GM21515 (cell line): ENCODE results near the gene CCDC177.
A peak's percentile ranks its signal among the peaks of the same experiment; 100 is the strongest.

ENCODE experiments used
- ATAC-seq: cut with Tn5 transposase; IDR thresholded peaks from one replicate; pipeline ENCODE4 v1.9.1; 2021; ENCODE audit not compliant: unreplicated experiment

The CCDC177 gene

DNA sequence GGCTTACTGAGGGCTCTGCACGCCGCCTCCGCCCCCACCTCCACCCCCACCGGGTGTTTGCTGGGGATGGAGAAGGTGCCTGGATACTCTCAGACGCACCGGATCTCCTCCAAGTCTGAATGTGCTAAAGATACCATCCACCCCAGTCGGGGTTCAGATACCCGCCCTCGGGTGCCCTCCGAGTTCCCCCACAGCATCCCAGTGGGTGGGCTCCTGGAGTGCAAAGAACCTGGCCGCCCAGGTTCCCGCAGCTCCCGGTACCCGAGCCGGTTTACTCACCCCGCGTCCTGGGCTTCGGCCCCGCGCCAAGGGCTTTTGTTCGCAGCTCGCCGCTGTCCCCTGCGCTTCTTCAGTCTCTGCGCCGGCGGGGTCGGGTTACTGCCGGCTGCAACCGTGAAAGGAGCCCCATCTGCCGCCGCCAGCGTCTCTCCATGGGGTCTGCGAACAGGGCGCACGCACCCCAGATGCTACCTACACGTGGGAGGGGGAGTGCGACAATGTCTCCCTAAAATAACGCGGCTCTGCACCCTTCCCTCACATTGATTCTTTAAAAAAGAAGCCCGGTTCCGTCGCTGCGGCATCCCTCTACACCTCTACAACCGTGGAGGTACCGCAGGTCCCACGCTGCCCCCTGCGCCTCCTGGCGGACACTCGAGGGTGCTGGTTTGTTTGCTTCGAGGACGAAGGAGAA is at the start of gene CCDC177:
TSS of gene CCDC177 (minus strand) at position 609 of the 691 bp plus-strand sequence. CDS start 1,249 bp downstream, outside the sequence.
- no peak for ATAC-seq

DNA sequence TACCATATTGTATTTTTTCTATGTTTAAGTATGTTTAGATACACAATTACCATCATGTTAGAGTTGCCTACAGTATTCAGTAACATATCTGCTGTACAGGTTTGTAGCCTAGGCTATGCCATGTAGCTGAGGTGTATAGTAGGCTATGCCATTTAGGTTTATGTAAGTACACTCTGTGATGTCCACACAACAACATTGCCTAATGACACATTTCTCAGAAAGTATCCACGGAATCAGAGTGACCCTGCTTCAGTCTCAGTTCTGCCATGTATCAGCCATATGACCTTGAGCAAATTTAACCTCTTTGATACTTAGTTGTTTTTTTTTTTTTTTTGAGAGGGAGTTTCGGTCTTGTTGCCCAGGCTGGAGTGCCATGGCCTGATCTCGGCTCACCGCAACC is 49.5 kb upstream of the CCDC177 start:
- ATAC-seq, result no peak

DNA sequence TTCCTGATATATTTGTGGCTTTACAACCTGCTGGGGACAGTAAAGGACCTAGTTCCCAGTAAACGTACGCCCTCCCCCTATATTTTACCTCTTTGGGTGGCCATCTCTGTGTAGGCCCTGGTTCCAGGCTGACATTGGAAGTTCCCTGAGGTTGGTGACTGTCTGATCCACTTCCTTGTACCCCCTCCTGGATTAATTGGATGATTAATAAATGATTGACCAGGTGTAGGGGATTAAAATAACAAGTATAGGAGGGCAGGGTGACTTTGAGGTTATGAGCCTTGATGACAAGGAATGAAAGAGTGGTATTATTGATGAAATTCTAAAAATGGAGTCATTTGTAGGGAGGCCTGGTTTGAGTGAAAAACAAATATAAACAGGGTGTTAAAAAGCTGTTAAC is 46.3 kb upstream of the CCDC177 start:
- no peak for ATAC-seq

DNA sequence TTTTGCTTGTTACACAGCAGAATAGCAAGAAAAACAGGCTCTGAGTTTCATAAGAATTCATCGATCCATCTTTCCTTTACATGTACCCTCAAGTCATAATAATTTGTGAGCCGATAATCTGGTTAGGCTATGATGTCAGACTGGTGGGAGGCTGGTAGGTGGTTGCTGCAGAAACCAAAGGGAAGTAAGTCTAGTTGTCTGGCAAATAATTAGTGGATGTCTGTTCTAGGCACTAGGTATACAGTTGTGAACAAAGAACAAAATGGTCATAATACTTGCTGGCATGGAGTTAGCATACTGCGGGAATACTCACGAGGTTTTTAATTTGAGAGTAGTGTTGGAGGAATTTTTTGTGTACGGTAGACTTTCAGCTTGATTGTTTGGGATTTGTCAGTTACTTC is 45.5 kb upstream of the CCDC177 start:
- ATAC-seq, result no peak

DNA sequence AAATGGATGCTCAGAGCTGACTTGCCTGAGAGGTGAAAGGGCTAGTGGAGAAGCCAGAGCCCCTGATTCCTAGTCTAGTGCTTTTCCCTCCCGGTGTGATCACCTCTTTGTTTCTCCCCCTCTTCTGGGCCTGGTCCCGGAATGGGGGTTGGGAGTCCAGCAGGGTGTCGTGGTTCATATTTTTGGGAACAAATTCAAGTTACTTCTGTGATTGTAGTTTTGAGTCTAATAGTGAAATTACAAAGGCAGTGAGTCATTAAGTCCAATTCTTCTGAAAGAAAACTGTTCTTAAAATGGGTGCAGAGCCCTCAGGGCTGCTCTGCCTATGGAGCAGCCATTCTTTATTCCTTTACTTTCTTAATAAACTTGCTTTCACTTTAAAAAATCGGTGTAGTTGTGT is 44.3 kb upstream of the CCDC177 start:
- no peak for ATAC-seq

DNA sequence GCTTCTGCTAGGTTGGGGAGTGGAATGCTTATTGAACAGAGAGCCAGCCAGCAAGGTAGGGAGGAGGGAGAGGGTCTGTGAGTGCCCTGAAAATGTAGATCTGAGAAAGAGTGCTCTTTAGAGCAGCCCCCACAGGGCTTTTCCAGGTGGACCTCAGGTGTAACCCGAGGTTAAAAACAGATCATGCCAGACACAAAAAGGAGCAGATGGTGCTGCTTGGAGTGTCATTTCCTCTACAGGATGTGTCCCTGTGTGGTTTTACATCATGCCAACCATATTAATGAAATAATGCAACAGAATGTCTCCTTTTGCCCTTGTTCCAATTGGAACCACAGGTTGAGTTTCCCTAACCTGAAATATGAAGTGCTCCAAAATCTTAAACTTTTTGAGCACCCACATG is 43.1 kb upstream of the CCDC177 start:
- ATAC-seq, result no peak

DNA sequence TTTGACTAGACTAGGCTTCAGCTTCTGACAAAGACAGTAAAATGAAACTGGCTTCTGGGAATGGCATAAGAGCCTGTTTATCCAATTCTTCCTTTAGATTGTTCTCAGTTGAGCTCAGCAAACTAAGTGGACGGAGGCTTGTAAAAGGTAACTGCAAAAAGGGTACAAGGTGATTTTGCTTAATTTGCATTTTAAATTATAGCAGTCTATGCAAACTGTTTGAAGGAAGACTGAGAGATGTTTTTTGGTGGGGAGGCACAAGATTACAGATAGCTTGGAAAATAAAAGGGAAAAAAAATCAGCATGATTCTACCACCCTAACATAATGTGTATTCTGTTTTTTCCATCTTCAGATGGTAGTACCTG is 41.7 kb upstream of the CCDC177 start:
- no peak for ATAC-seq

DNA sequence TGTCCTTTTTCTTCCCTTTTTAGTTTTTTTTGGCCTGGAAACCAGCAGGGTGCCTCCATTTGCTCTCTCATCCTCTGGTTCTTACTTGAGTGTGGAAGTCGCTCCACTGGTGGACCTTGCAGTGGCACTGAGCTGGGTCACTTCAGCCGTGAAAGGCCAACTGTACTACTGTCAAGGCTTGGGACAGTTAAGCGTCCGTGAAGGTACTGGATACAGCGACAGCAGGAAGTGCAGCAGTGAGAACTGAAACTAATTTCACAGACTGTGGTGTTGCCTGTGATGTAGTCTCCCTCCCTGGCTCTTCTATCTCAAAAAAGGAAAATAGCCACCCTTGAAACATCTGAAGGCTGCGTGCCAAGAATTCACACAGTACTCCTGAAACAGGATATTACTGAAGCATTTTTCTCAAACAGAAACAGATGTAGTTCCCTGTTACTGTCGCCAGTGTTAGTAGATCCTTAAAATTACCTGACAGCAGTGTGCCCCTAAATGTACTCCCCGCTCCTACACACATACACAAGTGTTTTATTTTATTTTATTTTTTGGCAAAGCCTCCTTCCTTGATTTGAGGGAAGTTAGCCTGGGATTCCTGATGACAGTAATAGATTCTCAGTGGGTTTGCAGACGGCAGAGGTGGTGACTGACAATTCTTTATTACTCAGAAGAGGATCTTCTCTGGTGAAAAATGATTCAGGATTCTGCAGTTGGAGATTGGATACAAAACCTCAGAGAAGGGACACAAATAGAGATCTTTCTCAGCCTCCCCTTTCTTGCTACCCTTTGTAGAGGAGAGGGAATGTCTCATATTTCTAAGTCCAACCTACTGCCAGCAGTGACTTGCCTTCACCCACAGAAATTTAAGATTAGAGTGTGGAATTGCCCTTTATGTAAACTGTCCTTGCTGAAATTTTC is 41.1 kb upstream of the CCDC177 start:
- ATAC-seq, result peak; percentile 52

DNA sequence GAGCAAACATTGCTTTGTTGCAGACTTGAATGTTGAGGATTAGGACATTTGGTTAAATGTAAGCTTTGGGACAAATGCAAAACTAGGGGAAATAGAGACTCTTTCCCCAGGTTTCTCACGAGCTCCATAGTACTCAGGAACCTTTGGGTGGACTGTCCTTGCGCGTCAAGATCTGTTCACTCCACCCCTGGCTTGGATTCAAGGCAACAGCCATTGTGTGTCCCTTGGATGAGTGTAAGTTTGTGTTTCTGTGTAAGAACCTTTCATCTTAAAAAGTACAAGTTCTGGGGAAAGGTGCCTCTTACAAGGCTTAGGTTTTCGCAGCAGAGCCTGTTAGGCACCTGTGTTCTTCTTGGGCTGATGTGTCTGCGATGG is 40.4 kb upstream of the CCDC177 start:
- peak; percentile 2 for ATAC-seq

DNA sequence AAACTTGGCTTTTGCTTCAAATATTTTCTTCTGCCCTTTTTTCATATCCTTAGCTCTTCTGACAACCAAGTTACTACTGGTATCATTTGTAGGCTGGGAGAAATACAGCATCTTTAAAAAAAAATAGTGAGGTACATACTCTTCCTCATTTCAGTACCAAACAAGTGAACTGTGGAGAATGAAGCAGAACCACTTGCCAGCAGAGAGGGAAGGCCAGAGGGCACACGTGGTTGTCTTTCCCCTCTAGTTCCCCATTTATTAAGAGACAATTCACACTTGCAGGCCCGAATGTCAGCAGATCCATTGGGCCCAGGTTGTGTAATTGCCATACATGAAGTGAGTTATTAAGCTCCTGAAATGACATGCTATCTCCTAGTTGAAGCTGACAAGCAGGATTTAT is 39.9 kb upstream of the CCDC177 start:
- no peak for ATAC-seq

DNA sequence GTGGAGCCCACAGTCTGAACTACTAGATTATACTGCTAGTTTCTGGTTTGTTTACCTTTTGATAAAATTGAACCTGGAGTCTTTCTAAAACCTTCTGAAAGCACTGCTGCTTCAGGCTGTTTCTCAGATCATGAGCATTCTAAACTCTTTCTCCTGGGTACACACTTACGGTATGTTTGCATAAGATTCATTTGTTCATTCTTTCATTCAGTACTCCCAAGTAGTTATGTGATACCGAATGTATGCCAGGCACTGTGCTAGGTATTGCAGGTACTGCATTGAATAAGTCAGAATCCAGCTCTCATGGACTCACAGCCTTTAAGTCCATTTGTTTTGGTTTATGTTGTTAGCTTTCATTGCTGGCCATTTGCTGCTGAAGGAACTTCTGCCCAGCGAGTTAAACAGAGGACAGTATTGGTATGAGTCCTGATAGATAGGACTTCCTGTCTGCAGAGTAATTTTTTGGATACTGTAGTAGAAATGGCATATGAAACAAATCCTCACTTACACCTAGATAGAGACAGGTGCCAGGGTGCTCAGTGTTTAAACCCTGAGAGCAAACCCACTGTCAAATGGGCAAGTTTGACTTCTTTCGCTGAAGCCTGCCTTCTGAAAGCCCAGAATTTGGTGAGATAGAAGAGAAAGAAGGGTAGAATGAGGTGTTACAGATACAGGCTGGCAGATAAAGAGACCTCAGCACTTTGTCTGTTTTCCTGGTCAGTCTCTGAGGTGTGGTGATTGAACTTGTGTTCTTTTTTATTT is 38.8 kb upstream of the CCDC177 start:
- no peak for ATAC-seq

DNA sequence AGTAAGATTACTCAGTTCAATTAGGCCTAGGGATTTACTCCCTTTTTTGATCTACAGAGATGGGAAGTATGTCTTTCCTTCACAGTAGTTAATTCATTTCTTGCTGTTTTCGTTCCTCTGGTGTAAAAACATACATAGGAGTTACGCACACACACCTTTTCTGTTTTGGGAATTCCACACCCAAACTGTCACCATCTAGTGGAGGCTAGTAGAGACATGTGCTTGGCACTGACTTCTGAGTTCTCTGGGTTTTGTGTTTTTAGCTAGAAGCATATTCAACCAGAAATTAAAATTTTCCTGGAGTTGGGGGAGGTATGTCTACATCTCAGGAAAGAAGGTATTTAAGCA is 38.1 kb upstream of the CCDC177 start:
- ATAC-seq, result no peak

DNA sequence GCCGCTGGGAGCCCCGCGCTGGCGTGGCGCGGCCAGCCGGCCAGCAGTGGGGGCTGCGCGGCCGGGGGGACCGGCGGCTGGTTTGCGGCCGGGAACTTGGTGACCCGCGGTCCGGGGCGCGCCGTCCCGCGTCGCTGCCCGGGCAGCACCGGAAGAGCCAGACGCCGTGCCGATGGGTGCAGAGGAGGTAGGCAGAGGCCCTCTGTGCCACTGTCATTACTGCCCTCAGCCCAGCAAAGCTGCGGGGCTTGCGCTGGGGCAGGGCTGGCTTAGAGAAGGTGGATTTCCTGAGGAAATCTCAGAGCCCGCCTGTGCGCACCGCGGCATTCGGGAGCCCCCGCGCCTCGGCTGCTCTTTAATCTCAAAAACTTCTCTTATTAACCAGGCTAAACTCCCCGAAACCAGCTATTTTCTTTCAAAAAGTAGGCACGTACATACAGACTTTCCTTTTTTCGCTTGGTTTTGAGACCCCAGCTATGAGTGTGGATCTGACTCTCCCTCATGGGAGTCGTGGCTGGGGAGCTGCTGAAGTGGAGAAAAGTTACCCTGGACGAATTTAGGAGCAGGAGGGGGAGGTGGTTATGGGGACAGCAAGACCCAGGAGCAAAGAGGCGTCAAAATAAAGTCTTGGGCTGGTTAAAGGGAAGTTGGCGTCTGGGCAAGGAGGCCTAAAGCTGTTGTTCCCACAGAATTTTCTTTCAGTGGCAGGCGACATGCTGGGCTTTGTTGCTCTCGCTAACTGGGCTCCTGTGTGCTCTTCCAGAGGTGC is 37.5 kb upstream of the CCDC177 start:
- ATAC-seq, result peak; percentile 4

DNA sequence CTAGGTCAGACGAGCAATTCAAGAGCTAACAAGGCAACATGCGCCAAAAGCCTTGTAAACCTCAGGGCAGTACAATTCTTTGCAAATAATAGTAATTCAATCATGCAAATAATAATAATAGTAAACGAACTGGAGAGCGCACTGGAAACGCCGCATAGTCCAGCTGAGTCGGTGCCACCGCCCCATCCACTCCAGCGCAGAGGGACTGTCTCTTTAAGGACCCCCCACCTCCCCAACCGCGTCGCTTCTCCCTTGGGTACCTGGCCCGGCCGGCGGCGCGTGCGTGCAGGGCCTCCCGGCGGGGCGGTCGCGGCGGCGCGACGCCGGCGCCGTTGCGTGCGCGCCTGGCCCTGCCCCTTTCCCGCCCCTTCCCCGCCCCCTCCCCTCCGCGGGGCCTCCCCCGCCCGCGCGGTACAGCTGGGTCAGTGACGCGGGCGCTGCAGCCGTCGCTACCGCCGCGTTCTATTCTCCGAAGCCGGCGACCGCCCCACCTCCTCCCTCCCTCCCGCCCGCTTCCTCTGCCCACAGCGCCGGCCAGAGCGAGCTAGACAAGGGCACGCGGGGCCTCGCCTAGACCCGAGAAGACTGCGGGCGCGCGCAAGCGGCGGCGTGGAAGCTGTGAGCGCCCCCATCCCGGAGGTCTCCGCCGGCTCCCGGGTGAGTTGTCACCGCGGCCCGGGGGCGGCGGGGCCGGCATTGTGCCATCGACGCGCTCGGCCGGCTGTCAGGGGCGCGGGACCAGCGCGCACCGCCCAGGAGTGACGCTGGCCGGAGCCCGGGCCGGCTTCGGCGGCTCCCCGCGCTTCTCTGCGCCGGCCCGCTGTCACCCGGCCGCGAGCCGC is 36.7 kb upstream of the CCDC177 start, which contains the start of gene SUSD6:
TSS of gene SUSD6 (plus strand) at position 425 of the 842 bp plus-strand sequence. CDS start 46,997 bp downstream, outside the sequence.
- ATAC-seq, result peak; percentile 59

DNA sequence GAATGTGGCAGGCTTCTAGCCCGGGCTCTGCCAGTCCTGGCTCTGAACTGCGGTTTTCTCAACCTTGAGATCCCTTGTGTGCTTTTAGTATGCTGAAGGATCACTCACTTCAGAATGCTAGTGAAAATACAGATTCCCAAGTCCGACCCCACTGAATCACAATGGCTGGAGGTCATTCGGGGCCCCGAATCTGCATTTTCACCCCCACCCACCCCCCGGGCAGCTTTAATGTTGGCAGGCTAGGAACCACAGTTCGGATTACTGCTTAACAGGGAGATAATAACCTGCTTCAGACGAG is 36.2 kb upstream of the CCDC177 start:
- no peak for ATAC-seq

DNA sequence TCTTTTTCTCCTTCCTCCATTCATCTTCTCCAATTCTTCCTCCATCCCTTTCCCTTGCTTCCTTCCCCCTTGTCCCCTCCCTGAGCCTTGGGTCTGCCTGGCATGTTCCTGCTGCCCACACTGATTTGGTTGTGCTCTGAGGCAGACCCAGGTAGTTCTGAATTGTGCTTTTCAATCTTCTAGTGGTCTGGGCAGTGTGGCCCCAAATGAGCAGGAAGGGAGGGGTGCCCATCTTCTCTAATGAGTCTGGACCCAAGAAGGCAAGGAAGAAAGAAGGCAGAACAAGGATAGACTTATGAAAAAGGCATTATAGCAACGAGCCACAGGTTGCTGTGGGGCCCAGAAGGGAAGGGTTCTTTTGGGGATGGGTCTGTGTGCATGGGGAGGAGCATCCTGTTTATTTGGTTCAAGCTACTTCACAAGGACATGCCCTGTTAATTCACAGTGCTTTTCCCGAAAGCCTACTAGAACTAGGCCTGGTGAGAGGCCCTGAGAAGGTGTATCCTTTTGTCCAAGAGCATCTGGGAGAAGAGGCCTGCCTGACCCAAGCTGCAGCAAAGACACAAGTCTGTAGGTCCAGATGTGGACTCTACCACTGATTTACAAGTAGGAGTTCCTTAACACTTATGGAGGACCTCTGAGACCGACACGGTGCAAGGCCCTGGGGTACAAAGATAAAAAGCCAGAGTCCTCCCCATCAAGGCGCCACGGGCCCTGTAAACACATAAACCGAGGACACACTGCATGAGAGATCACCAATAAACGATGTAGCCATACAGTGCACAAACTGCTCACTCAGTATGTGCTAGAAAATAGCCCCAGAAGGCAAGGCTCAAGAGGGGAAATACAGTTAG is 35.6 kb upstream of the CCDC177 start:
- no peak for ATAC-seq

DNA sequence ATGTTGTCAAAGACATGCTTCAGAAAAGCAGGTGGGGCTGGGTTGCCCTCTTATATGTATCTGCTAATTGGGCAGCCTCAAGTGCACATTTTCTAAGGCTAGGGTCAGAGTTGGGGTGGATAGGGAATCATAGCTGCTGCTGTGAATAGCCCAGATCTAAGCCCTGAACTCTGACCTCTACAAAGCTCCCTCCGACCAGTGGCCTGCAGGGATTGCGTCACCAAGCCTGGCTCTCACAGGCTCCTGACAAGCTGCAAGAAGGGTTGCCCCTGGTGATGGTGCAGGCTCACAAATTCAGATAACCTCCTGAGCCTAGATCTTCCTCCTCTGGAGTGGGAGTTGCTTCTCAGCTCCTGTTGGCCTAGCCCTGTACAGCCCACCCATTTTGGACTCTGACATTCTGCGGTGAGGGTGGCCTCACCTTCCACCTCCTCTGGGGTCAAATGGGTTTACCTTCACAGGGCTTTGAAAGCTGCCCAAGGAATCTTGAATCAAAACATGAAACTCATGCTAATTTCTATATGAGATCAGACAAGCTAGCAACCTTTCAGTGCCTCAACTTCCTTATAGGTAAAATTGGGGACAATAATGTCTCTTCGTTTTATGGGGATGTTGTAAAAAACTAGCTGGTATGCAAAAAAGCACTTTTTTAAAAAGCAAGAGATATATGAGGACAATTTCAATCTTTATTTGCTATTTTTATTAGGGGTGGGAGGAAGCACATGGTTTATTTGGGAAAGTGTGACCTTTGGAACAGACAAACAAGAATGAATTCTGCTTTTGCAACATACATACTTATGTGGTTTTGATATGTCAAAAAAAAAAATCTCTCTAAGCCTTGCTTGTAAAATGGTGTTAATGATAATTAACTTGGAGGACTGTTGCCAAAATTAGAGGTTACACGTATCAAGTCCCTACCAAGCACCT is 31.9 kb upstream of the CCDC177 start:
- ATAC-seq, result no peak

DNA sequence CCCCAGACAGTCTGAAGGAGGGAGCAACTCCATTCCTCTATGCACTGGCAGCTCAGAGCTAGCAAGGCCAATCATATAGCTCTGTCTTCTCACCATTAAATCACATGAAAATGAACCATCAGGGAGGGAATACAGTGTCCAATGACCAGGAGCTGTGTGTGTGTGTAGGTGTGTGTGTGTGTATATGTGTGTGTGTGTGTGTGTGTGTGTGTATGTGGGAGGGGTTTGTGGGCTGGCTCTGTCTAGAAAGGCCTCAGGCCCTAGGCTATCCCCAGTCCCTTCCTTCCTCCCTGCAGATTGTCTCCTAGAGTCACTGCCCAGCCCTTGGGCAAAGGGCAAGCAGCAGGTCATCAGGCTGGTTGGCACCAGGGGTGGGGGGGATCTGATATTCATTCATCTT is 31.1 kb upstream of the CCDC177 start:
- ATAC-seq, result no peak
